ENCODE data around the gene ADI1. TPM values are rescaled to one million over a fixed set of nuclear protein-coding genes. Genes with fewer than 3 reads are reported as not detected.

Gene ADI1
- total RNA-seq, 4 donors from 2014 or later = 90.0 to 130 (median 96.9) TPM

GRCh38 chr2:3481736-3482362 lies 37.5 kb downstream of the ADI1 start:
- Histone ChIP-seq H3K4me1 (peaks cover 0 to 14% (median 2%) of the 10 kb centered on the region in 4 donors), H3K27me3 (no peaks in the 10 kb centered on the region), H3K4me3 (no peak overlapping the region), H3K27ac (replicated peaks in 1 of 4) (no peak overlapping the region), H3K36me3 (peaks cover 13 to 68% (median 54%) of the 10 kb centered on the region in 4 donors), H3K9me3 (no peaks in the 10 kb centered on the region)
- WGBS = 96% methylated on average over 17 of the region's 20 CpGs
- TF ChIP-seq POLR2AphosphoS5 (IDR thresholded peaks at IDR 0.05) (no peak), CTCF (IDR thresholded peaks at IDR 0.05) (no peak), EP300 (IDR thresholded peaks at IDR 0.05) (no peak), POLR2A (IDR thresholded peaks at IDR 0.05; ENCODE audit: low read depth) (no peak)
- no peak for DNase-seq (ENCODE audit: extremely low spot score)
- intact Hi-C loops (cut with DNase I) = no loop called here

GRCh38 chr2:3481011-3481400 lies 38.3 kb downstream of the ADI1 start:
- peaks cover 13 to 71% (median 59%) of the 10 kb centered on the region in 4 donors for H3K36me3 ChIP-seq

GRCh38 chr2:3480352-3481010 lies 38.9 kb downstream of the ADI1 start:
- TF ChIP-seq EP300 (IDR thresholded peaks at IDR 0.05) (no peak), POLR2A (IDR thresholded peaks at IDR 0.05; ENCODE audit: low read depth) (no peak), CTCF (IDR thresholded peaks at IDR 0.05) (no peak), POLR2AphosphoS5 (IDR thresholded peaks at IDR 0.05) (no peak)
- Histone ChIP-seq H3K36me3 (peaks cover 13 to 73% (median 61%) of the 10 kb centered on the region in 4 donors), H3K27ac (replicated peaks in 1 of 4) (peak overlapping the region in 3 of 4 donors; percentile 18 to 59 (median 31)), H3K27me3 (no peaks in the 10 kb centered on the region), H3K9me3 (no peaks in the 10 kb centered on the region), H3K4me1 (peaks cover 0 to 14% (median 2%) of the 10 kb centered on the region in 4 donors), H3K4me3 (no peak overlapping the region)
- WGBS = 56% methylated on average over 7 of the region's 7 CpGs
- no peak for DNase-seq (ENCODE audit: extremely low spot score)
- intact Hi-C loops (cut with DNase I) = no loop called here

More at GRCh38 chr2:3481011-3481400, 38.3 kb downstream of the ADI1 start:
- DNase-seq (ENCODE audit: extremely low spot score) = no peak
- H3K4me1 ChIP-seq = peaks cover 0 to 14% (median 2%) of the 10 kb centered on the region in 4 donors
- 93% methylated on average over 5 of the region's 5 CpGs for WGBS
- TF ChIP-seq EP300 (IDR thresholded peaks at IDR 0.05) (no peak), CTCF (IDR thresholded peaks at IDR 0.05) (no peak), POLR2AphosphoS5 (IDR thresholded peaks at IDR 0.05) (no peak), POLR2A (IDR thresholded peaks at IDR 0.05; ENCODE audit: low read depth) (no peak)
- H3K27ac ChIP-seq (replicated peaks in 1 of 4) = peak overlapping the region in 1 of 4 donors; percentile 31
- no peak overlapping the region for H3K4me3 ChIP-seq
- intact Hi-C loops (cut with DNase I) = no loop called here
- no peaks in the 10 kb centered on the region for H3K9me3 ChIP-seq
- H3K27me3 ChIP-seq = no peaks in the 10 kb centered on the region

GRCh38 chr2:3479430-3480320 lies 39.7 kb downstream of the ADI1 start:
- H3K27ac ChIP-seq (replicated peaks in 1 of 4) = peak overlapping the region in 3 of 4 donors; percentile 13 to 28 (median 27)
- H3K27me3 ChIP-seq = no peaks in the 10 kb centered on the region
- DNase-seq (ENCODE audit: extremely low spot score) = no peak
- no peaks in the 10 kb centered on the region for H3K9me3 ChIP-seq
- intact Hi-C loops (cut with DNase I) = no loop called here
- H3K36me3 ChIP-seq = peaks cover 13 to 66% (median 59%) of the 10 kb centered on the region in 4 donors
- 84% methylated on average over 31 of the region's 31 CpGs for WGBS
- TF ChIP-seq POLR2AphosphoS5 (IDR thresholded peaks at IDR 0.05) (no peak), POLR2A (IDR thresholded peaks at IDR 0.05; ENCODE audit: low read depth) (no peak), CTCF (IDR thresholded peaks at IDR 0.05) (no peak), EP300 (IDR thresholded peaks at IDR 0.05) (no peak)
- peaks cover 0 to 14% (median 2%) of the 10 kb centered on the region in 4 donors for H3K4me1 ChIP-seq
- H3K4me3 ChIP-seq = no peak overlapping the region

All from esophagus muscularis mucosa (tissue), 4 donors.